Measurements from ENCODE around the gene METTL2B. TPM values are rescaled to one million over a fixed set of nuclear protein-coding genes. Genes with fewer than 3 reads are reported as not detected.
A peak's percentile ranks its signal among the peaks of the same experiment; 100 is the strongest.

METTL2B gene
- total and polyA plus RNA-seq, 2 of the 8 experiments (the other 6 are each of a cell fraction or from before 2014, with no cell fraction given): 14.6 to 43.5 TPM

DNA sequence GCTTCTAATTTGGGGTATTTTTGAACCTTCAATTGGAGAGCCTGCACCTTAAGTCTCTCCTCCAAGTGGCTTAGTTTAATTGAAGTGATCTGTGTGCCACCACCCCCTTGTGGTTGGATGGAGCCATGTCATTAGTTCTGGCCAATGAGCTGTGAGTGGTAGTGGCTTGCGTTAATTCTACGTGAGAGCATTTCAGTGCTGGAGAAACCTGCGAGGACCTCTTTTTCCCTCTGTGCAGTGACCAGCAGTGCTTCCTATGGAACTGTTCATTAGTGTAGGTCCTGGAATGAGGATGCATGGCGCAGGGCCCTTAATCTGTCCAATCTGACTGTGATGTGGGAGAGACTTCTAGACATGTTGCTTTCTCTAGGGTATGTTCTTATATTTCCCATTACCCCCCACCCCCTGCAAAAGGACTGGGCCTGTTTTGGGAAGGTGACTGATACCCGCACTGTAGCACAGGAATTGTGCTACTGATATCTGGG lies 17.1 kb upstream of the METTL2B start:
- H3K14ac ChIP-seq (ENCODE audit: insufficient read length): no peak overlapping the region
- H2AK5ac ChIP-seq (ENCODE audit: low read depth, low read length): no peak overlapping the region
- no peak overlapping the region for H2BK120ac ChIP-seq (replicated peaks; ENCODE audit: low read depth, low read length)
- no peak overlapping the region for H2AFZ ChIP-seq (ENCODE audit: low read length)
- no peak overlapping the region for H3K9ac ChIP-seq (replicated peaks in 1 of 4; ENCODE audit: extremely low read depth in 1 of 4, low read depth in 3 of 4, low read length in 3 of 4)
- H3K23ac ChIP-seq (ENCODE audit: insufficient read length): no peak overlapping the region
- DNase-seq (ENCODE audit: low read depth in 1 of 2, low spot score in 2 of 2) (peak in 1 of 2 experiments; percentile 64), FAIRE-seq (no peak)
- H3K4ac ChIP-seq (replicated peaks; ENCODE audit: insufficient read length, low read depth, low read length): no peak overlapping the region
- H2BK20ac ChIP-seq (ENCODE audit: low read length): no peak overlapping the region
- no peak overlapping the region for H2BK12ac ChIP-seq (ENCODE audit: low read depth, low read length)
- no peak overlapping the region for H3K27ac ChIP-seq (ENCODE audit: low read depth, low read length)
- H4K20me1 ChIP-seq (replicated peaks in 1 of 2; ENCODE audit: control insufficient read depth in 1 of 2, insufficient read depth in 2 of 2, low read length in 2 of 2): peaks cover 4 to 8% of the 10 kb centered on the region in 2 experiments
- H3K4me3 ChIP-seq (ENCODE audit: extremely low read depth in 1 of 4, insufficient read depth in 2 of 4, low read depth in 3 of 4, low read length in 4 of 4): no peak overlapping the region
- ChIA-PET CTCF (ENCODE audit: partially characterized antibody) (interaction anchor here (0.6 to 4.5 kb wide), 18 partner anchors 11 to 370 kb away, joined by 3 to 477 read pairs (median 6); partner anchors contain the start of genes IMPDH1 and METTL2B), POLR2A (ENCODE audit: partially characterized antibody) (interaction anchor here (0.8 to 1.6 kb wide), 13 partner anchors 8 to 408 kb away, joined by 3 to 15 read pairs (median 4); partner anchors contain the start of gene METTL2B)
- H3K4me2 ChIP-seq (ENCODE audit: insufficient read depth in 1 of 2, low read depth in 2 of 2, low read length in 2 of 2): peak overlapping the region in 1 of 2 experiments; percentile 30; a peak in 2 of 4 replicates
- peaks cover 0 to 60% of the 10 kb centered on the region in 2 experiments; a peak in 3 of 4 replicates for H3K79me2 ChIP-seq (ENCODE audit: control insufficient read depth in 1 of 2, insufficient read depth in 2 of 2, low read length in 2 of 2)
- H3K27me3 ChIP-seq (replicated peaks in 1 of 4; ENCODE audit: control insufficient read depth in 3 of 4, extremely low read depth in 1 of 4, insufficient read depth in 3 of 4, low read length in 3 of 4): no peaks in the 10 kb centered on the region; a peak in 2 of 7 replicates
- peaks cover 0 to 10% of the 10 kb centered on the region in 2 experiments; a peak in 2 of 4 replicates for H3K9me3 ChIP-seq (ENCODE audit: insufficient read depth in 2 of 2, low read depth in 1 of 2, low read length in 1 of 2)
- TF ChIP-seq, protein P1, sequence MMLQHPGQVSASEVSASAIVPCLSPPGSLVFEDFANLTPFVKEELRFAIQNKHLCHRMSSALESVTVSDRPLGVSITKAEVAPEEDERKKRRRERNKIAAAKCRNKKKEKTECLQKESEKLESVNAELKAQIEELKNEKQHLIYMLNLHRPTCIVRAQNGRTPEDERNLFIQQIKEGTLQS (IDR thresholded peaks at IDR 0.05; ENCODE audit: insufficient read depth, low read depth, low read length): no peak
- TF ChIP-seq POLR2AphosphoS5 (IDR thresholded peaks at IDR 0.05; ENCODE audit: low read depth, low read length) (peak; percentile 49; the same call in 1 of the 2 replicates), RAD21 (IDR thresholded peaks at IDR 0.05 in 1 of 2, conservative IDR thresholded peaks at IDR 0.05 in 1 of 2; ENCODE audit: low read depth in 2 of 2, low read length in 2 of 2) (peak; percentile 76 to 81), GABPA (IDR thresholded peaks at IDR 0.05; ENCODE audit: borderline replicate concordance, insufficient read depth, low read length) (no peak)
- TF ChIP-seq, protein P2, sequence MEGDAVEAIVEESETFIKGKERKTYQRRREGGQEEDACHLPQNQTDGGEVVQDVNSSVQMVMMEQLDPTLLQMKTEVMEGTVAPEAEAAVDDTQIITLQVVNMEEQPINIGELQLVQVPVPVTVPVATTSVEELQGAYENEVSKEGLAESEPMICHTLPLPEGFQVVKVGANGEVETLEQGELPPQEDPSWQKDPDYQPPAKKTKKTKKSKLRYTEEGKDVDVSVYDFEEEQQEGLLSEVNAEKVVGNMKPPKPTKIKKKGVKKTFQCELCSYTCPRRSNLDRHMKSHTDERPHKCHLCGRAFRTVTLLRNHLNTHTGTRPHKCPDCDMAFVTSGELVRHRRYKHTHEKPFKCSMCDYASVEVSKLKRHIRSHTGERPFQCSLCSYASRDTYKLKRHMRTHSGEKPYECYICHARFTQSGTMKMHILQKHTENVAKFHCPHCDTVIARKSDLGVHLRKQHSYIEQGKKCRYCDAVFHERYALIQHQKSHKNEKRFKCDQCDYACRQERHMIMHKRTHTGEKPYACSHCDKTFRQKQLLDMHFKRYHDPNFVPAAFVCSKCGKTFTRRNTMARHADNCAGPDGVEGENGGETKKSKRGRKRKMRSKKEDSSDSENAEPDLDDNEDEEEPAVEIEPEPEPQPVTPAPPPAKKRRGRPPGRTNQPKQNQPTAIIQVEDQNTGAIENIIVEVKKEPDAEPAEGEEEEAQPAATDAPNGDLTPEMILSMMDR (IDR thresholded peaks at IDR 0.05; ENCODE audit: control extremely low read depth in 1 of 3, insufficient read depth in 1 of 3, low read depth in 1 of 3, low read length in 3 of 3): peak; percentile 72 to 86 (median 80)
- H3K56ac ChIP-seq (replicated peaks; ENCODE audit: insufficient read length, low read depth, low read length): no peak overlapping the region
- H4K5ac ChIP-seq (ENCODE audit: insufficient read length, low read depth, low read length): no peak overlapping the region
- H3K79me1 ChIP-seq (ENCODE audit: low read depth, low read length): peaks cover 9% of the 10 kb centered on the region
- H4K91ac ChIP-seq (replicated peaks; ENCODE audit: insufficient read length, low read length): no peak overlapping the region
- H4K8ac ChIP-seq (ENCODE audit: extremely low read depth, insufficient read depth, low read length): no peak overlapping the region
- H3K36me3 ChIP-seq (ENCODE audit: control insufficient read depth in 2 of 4, insufficient read depth in 4 of 4, low read length in 3 of 4): peaks cover 3 to 23% (median 9%) of the 10 kb centered on the region in 4 experiments; a peak in 6 of 8 replicates
- no peak overlapping the region for H3K18ac ChIP-seq (ENCODE audit: extremely low read depth, low read length)
- peaks cover 6 to 17% (median 10%) of the 10 kb centered on the region in 4 experiments; a peak in 6 of 7 replicates for H3K4me1 ChIP-seq (replicated peaks in 1 of 4; ENCODE audit: control insufficient read depth in 3 of 4, insufficient read depth in 4 of 4, low read length in 3 of 4)
- H3K23me2 ChIP-seq (ENCODE audit: low read depth, low read length): peaks cover 9% of the 10 kb centered on the region; the same call in 1 of the 2 replicates
- H2BK5ac ChIP-seq (ENCODE audit: low read depth, low read length): no peak overlapping the region
- 59% methylated on average over 5 of the region's 5 CpGs; no CpG with 5 or more reads in 1 of the 2 experiments for WGBS, 2 experiments (ENCODE audit: extremely low coverage in 1 of 2, insufficient coverage in 1 of 2, insufficient read length in 1 of 2, insufficient replicate concordance in 2 of 2, low coverage in 1 of 2, low lambda C conversion rate in 2 of 2, missing lambda C conversion rate in 1 of 2)
- H2BK15ac ChIP-seq (ENCODE audit: low read length): no peak overlapping the region
